HG03378 (cell line): ENCODE data around the gene ARL6IP5.

Experiments used
- ATAC-seq: cut with Tn5 transposase; IDR thresholded peaks from one replicate; pipeline ENCODE4 v1.9.1; 2021; ENCODE audit warnings: mild to moderate bottlenecking, moderate library complexity; ENCODE audit not compliant: unreplicated experiment

The ARL6IP5 gene

DNA sequence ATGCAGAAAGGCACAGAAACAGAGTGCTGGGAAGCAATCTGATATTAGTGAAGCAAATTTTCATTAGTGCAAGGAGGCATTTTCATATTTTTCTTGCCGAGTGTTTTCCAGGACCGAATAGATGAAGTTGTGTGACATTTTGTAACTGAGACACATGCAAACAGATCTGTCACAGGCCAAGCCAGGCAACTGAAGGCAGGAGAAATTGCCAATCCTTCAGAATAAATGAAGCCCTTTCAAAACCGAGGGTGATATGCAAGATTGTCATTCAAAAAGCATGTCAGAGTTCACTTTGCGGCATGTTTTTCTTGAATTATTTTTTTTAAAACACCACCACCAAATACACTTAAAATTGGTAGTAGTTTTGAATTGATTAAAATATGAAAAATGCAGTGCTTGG, 31.4 kb downstream of the ARL6IP5 start:
- ATAC-seq = no peak

DNA sequence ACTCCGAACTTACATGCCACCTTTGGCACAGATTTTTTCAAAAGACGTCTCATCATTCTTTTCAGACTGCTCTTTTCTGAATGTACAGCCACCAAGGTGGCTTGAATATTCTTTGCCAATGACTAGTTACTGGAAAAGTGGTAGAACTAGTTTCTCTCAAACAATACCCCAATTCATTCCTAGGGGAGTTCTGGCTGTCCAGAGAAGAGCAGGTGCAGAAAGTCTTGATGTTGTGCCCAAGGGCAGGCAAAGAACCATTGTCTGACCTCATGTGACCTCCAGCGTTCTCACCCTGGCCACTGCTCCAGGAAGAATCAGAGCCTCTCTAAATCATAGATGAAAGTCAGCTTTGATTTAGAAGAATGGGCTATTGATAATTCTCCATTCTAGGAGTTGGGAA, 32.2 kb downstream of the ARL6IP5 start:
- no peak for ATAC-seq

DNA sequence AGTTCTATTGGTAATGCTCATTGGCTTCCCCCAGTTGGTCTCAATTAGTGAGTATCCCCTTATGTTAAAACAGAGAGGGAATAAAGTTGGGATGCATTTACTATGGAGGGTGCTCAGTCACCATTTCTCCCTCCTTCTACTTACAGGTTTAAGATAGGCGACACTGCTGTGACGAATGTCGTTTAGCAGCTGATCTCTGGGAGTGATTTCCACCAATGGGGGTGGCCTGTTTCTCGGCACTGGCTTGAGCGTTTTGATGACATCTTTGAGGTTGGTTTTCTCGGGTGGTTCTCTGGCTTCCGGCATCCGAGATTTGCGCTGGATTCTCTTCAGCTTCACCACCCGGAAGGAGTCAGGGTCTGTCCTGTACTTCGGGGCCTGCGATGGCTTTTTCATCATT, 33.8 kb downstream of the ARL6IP5 start:
- no peak for ATAC-seq

DNA sequence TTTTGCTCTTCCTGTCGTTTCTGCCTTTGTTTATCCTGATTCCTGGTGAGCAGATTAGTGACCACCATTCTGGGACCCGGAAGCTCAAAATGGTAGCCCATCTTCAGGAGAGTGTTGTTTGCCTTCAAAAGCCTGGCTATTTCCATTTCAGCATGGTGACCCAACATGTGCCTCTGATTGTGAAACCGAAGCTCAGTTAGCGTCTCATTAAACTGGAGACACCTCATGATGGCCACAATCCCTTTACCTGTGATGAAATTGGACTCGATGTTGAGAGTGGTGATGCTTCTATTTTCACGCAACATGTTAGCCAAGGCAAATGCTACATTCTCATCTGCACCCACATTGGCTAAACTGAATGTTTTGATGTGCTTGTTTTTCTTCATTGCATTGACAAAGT, 34.4 kb downstream of the ARL6IP5 start:
- ATAC-seq = no peak

DNA sequence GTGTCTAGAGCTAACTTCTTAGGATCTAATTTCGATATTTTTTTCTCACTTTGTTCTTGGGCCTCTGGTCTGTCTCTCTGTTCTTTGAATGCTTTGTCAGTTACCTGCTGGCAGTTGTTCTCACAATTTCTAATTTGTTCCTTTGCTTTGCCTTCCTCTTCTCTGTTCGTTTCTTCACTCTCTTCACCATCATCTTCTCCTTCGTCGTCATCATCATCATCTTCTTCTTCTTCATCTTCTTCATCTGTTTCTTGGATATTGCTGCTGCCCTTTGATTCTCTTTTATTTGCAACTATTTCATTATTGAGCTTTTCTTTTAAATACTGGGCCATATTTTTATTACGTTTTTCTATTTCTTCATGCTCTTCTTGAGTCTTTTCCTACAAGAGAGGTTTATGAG, 34.9 kb downstream of the ARL6IP5 start:
- ATAC-seq = no peak

DNA sequence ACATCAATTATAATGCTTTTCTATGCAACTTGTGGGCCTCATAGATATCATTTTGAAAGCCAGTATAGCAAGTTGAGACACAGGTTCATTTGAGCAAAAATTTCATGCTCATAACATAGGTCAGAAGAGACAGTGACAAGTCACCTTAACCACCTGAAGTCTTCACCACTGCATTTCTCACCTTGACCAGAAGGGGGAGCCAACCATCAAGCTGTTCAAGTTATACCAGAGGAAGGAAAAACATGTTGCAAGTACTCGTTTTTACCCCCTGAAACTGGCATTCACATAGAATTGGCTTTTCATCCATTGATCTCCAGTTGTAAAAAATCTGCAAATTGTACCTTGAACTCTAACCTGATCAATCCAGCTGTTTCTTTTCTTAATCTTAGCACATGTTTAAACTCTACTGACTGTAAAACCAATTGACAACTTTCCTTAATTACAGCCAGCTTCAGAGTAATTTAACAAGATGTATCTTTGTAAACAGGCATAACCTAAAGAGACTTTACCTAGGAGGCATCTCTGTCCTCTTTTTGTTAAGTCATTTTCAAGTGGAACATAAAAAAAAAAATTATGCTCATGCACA, 36.2 kb downstream of the ARL6IP5 start:
- ATAC-seq = peak; percentile 90

DNA sequence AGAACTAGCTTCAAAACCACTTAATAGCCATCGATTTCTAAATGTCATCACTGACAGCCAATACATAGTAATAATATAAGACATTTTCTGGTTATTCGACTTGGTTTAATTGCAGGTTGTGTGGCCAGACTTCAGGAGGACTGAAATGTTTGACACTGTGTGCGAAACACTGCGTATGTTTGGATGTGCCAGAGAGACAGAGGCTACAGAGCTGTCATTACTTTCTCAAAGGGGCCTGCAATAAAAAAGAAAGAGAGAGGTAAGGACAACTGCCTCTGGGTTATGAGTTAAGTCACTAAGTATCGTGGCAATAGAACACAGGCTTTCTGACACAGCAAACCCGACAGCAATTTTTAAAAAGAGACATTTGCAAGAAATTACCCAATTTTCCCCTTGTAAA, 36.8 kb downstream of the ARL6IP5 start:
- no peak for ATAC-seq

DNA sequence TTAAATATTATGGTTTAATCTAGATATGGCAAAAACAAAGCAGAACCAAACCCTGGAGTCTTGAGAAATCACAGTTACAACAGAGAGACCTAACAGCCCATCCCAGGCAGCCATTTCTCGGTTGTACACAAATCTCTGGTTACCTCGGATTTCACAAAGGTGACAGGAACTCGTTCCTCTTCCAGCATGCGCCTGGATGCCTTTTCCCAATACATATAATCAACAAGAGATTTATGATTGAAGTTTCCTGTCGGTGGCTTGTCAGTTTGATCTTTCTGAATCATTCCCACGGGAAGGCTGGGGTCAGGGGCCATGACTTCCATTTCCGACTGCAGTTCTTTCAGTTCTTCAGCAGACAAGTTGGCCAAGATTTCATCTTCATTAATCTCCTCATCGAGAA, 37.2 kb downstream of the ARL6IP5 start:
- no peak for ATAC-seq

DNA sequence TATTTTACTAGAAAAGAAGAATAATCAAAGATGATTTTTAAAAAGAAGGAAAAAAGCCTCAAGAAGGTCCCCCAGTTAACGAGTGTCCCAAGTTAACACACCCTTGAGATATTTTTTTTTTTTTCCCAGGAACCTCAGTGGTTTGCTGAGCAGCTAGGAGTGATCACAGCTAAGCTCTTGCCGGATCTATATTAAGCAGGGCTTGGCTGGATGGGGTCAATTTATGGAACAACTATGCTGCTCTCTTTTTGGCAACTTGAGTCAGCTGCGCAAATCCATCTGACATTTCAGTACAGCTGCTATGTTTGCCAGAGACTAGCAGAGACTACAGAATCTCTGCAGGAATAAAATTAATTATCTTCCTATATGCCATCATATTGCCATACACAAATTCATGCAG, 37.7 kb downstream of the ARL6IP5 start, which contains the start of gene LMOD3:
Gene LMOD3, minus strand, starts transcription at position 193 of the 400 bp plus-strand sequence. CDS start 209 bp downstream, outside the sequence.
- no peak for ATAC-seq

DNA sequence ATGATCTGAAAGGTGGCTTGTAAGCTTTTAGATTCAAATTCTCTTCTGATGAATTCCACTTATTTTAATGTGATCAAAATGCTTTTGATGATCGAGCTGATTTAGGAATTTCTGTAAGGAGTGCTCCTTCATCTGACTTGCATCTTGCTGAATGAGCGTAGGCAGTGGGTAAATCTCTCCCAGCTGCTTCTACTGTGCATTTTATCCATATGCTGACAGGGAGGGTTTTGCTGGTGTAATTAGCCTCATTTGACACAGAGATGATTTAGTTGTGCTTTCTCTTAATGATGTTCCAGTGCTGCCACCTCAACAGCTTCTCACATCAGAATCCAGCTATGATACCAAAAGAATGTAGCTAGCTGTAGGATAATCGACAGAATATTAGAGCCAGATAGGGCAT, 41.5 kb downstream of the ARL6IP5 start:
- ATAC-seq = no peak

DNA sequence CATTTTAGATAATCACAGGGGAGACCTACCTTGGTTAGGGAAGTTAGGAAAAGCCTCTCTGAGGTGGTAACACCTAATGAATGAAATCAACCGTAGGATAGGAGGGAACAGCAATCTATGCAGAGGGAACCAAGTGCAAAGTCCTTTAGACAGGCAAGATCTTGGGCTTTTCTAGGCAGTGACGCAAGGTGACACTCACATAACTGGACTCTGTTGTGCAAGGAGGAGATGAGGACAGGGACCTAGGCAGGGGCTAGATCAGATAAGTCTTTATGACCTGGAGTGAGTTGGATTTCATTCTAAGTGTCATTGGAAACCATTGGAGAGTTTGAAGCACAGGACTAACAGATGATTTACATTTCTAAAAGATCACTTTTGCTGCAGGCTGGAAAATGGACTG, 42.3 kb downstream of the ARL6IP5 start:
- no peak for ATAC-seq

DNA sequence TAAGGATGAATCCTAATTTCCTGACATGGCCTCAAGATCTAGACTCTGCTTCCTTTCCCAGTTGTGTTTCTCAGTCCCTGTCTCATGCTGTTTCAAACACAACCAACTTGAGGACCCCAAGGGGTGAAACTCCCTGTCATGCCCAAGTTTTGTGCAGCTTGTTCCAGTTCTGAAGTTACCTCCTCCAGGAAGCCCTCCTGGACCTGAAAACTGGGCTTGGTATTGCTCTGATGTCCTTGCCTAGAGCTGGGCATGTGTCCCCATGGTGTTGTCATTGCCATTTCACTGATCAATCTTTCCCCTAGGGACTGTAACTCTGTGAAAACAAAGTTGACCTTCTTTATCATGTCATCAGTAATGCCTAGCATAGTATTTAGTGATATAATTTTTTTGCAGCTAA, 43.8 kb downstream of the ARL6IP5 start:
- ATAC-seq = no peak

DNA sequence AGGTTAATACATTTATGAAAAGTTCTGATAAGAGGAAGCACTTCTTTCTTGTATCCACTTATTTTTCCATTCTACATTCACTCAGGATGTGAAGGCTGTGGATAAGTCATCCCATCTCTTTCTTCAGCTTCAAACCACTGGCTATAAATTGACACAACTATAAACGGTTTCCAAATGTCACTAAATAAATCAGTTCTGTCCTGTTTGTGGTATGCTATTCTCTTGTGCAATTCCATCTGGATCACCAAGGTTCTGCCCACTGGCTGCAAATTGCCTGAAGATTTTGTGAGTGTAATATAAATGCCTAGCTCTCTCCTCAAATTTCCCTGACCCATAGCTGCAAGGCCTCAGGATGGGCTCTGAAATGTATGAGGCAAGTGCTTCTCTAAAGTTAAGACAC, 44.8 kb downstream of the ARL6IP5 start:
- no peak for ATAC-seq

DNA sequence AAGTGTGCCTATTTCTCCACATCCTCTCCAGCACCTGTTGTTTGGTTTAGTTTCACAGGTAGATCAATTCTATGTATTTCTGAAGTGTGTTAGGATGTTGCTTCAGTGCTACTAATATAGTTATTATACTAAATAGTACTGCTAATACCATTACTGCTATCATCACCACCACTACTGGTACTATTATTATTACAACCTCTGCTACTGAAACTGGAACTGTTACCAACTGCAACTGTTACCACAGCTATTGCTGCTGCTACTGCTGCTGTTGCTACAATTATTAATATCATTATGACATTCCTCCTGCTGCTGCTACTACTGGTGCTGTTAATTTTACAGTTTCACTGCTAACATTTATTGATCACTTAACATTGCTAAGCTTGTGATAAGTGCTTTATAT, 46.0 kb downstream of the ARL6IP5 start:
- ATAC-seq = peak; percentile 97

DNA sequence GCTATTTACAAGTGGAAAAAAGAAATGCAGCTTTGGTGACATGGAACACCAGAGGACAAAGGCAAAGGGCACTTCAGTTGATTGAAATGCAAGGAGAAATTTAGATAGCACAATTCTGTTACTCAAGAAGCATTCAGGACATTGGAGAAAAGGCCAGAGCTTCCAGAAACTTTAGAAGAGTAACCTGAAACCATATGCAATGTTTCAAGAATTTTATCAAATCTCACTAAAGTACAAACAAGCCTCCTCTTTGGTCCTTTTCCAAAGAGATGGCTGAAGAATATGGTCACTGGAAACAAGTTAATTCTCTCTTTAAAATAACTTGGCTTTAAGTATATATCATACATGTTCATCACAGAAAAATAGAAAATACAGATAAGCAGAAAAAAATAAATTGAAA, 52.3 kb downstream of the ARL6IP5 start:
- ATAC-seq = no peak

DNA sequence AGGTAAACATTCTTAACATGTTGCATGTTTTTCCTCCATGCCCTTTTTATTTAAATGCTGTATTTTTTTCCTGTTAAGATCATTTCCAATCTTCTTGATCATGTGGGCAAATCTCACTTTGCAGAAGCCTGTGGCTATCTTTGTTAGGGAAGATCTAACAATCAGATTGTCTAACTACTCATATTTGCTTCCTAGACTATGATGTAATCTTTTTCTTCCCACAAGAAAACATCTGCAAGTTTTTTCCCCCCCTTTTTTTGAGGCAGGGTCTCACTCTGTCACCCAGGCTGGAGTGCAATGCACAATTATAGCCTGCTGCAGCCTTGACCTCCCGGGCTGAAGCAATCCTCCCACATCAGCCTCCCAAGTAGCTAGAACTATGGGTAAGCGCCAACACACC, 52.7 kb downstream of the ARL6IP5 start:
- ATAC-seq = no peak

DNA sequence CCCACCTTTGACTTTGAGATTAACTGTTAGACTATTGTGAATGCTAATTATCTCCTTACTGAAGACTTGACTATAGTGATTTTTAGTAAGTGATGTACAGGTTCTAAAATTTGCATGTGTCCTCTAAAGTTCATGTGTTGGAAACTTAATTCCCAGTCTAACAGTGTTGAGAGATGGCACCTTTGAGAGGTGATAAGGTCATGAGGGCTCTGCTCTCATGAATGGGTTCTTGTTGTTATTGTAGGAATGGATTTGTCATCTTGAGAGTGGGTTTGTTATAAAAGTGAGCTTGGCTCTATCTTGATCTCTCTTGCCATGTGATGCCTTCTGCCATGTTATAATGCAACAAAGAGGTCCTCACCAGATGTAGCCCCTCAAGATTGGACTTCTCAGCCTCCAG, 56.6 kb downstream of the ARL6IP5 start:
- no peak for ATAC-seq

DNA sequence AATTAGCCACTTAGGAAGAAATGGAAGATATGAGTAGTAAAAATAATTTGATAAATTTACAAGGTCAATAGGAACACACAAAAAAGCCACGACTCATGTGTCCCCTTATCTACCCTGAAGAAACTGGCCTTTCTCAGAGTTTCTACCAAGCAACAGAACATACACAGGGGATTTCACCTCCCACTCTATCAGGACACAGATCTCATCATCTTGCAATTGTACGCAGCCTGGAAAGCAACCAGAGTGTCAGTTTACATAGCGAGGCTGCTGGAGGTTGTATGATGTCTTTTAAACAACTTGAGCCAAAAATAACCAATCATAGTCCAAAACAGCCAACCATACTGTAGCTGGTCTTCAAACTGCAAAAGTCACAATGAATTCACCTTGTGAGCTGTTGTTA, 57.4 kb downstream of the ARL6IP5 start:
- ATAC-seq = no peak

DNA sequence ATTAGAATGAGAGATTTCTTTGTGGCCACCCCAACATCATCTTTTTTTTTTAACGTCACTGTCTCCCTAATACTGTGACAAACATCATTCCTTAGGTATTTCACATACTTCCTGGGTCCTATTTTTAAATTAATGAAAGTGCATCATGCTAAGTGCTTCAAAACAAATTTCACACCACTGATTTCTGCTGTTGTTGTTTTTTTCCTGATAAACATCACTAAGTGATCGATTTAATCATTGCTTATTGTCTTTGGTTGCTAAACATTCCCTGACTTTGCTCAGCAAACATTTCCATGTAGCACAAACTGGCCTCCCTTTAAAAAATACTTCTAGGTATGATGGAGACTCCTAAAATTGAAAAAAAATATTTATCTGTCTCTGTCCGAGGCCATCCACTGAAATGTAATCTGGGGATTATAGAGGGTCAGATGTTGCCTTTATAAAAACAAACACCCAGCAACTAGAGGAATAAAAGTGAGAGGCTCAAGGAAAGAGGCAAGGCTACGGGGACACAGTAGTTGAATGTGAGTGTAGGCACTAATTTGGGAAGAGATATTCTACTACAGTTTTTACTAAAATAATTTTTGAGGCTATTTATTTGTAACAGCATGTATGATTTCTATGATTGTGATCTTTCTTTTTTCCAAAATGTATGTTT, 58.2 kb downstream of the ARL6IP5 start:
- ATAC-seq = no peak

DNA sequence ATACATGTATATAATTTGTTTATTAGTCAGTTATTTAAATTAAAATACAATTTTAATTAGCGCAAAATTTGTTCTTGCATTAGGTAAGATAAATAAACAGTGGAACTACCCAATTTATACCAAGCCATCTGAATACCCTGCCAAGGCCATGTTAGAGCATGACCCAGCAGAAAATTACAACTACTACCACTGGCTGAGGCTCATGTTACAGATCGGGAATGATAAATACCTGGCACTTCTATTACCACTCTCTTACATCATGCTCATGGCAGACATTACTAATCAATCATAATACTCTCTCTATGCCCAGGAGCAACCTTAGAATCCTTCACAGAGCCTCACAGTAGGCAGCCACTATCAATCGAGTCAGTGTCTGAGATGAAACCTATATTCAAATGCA, 58.9 kb downstream of the ARL6IP5 start:
- ATAC-seq = no peak

DNA sequence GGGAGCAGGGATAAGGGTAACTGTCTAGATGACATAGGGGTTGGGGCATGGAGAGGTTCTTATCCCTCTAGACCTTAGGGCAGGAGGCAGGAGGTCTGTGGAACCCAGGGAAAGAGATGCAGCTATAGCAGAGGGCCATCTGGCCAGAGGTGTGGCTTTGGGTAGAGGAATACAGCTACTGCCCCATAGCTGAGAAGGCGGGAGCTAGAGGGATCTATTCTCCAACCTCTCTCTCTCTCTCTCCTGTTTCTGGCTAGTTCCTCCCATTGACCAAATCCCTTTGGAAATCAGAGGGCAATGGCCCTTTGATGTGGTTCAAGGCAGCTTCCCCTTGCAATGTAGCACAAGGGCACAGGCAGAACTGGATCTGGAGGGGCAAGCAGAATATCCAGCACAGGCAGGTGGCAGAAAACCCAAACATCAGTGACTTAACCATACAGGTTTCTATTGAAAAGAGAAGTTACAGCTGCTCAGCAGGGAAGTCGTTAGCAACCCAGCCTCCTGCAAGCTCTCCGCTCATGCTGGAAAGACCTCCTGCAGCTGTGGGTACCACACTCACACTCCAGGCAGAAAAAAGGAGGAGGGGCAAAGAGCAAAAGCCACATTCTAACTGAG, 60.0 kb downstream of the ARL6IP5 start:
- ATAC-seq = no peak

DNA sequence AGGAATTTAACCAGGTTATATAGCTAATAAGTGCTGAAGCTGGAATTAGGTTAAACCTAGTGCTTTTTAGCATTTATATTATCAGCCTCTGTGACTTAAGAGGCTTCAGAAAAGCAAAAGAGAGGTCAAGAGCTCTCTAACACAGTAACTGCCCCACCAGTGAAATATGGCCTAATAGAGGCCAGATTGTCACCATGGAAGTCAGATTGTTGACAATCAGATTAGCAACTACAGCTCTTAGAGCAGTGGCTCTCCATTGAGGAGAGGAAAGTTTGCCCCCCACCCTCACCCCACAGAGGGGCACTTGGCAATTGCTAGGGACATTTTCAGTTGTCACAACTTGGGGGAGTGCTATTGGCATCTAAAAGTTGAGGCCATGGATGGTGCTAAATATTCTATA, 61.0 kb downstream of the ARL6IP5 start:
- ATAC-seq = no peak

DNA sequence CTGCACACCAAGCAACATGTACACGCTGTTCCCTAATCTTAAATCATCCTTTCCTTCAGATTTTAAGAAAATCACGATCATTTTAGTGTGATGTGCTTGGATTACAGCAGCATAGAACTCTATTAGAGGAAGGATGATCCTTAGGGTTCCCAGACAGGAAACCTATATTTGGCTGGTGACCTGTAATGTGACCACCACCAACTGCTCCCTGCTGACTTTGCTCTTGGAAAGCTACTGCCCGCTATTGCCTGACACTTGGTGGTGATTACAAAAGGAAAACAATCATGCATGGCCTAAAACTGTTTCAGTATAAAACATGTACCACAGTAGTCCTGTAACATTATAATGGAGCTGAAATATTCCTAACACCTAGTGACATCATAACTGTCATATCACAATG, 64.8 kb downstream of the ARL6IP5 start:
- ATAC-seq = no peak
